ENCODE results near the gene PRDM7. TPM values are rescaled to one million over a fixed set of nuclear protein-coding genes. Genes with fewer than 3 reads are reported as not detected.
"Not testable (repeated sequence)": the region's sequence is repeated elsewhere in the genome, so short reads cannot be mapped to it uniquely, and the experiment has no call there.

Gene PRDM7
- polyA plus RNA-seq, 4 donors, result 0.22 to 1.2 (median 0.39) TPM

DNA sequence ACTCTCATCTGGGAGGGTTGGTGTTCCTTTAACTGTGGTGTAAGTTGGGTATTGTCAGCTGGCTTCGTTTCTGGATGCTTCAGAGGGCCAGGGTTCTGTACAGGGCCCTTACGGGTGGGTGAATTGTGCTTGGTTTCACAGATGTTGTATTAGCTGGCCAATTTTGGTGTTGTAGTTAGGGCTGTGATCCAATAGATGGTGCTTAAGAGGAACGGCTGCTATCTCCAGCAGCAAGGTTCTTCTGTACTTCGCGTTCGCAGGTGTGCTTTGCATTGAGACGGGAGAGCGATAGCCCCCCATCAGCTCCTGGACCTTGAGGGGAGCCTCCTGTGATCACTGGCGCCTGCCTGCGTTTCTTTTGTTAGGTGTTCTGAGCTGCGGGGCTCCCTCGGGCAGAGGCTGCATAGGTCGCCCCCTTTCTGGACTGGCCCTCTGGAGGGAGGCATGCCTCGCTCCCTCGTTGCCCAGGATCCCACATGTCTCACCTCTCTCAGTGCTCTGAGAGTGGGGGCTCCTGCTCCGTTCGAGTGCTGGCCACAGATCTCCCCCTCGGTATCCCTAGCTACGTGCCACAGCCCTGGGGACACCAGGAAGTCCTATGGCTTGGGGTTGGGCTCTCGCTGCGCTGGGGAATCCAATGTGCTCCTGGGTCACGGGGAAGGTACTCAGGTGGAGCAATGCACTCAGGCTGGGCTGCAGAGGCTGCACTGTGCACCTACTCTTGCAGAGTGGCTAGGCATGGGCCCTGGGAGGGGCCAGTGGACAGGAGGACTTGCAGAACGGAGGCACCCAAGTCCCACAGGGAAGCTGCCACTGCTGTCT, 837 bp upstream of the PRDM7 start:
- no peak for DNase-seq (ENCODE audit: low read depth in 4 of 4, low spot score in 2 of 4)

DNA sequence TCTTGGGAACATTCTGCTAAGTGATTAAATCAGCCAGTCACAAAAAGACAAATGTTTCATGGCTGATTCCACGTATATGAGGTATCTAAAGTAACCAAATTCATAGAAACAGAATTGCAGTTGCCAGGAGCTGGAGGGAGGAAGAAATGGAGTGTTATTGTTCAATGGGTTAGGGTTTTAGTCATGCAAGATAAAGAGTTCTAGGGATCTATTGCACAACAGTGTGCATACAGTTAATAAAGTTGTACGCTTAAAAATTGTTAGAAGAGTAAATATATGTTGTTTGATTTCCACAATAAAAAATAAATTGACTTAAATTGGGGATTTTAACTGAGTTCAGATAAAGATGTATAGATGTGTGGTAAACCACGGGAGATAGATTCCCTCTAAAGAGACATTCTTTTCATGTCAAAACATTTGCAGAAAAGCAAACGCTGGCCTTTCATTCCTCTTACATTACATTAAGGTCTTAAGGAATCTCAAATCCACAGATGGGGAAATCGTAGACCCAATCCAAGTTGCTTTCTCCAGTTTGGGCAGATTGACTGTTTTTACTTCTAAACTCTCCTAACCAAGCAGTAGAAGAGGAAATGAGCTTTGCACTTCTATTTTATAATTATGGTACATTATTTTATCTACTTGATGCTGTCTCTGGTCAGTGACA, 4.6 kb downstream of the PRDM7 start:
- DNase-seq (ENCODE audit: low read depth in 4 of 4, low spot score in 2 of 4), result no peak

DNA sequence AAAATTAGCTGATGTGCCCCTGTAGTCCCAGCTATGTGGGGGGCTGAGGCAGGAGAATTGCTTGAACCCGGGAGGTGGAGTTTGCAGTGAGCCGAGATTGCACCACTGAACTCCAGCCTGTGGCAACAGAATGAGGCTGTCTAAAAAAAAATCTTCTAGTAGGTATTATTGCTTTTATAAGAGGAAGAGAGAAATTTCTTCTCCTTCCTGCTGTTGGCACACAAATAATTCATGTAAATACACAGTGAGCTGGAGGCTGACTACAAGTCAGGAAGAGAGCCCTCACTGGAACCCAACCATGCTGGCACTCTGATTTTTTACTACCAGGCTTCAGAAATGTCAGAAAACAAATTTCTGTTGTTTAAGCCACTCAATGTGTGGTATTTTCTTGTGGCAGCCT, 6.7 kb downstream of the PRDM7 start:
- no peak for DNase-seq (ENCODE audit: low read depth in 4 of 4, low spot score in 2 of 4)

DNA sequence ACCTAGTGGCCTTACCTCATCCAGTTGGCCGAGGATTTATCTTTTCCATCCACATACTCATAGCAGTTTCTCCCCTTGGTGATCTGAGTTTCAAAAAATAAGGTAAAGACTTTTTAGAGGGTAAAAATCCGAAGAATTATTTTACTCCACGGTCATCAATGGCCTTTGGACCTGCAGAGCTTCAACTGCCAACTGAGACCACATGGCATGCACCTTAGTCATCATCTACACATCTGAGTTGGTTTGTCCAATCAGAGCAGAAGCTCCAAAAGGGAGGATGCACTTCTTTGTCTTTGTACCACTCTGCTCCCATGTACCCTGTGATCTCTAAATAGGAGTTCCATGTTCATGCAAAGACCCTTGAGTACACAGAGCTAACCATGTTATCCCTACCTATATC, 15.7 kb downstream of the PRDM7 start:
- DNase-seq (ENCODE audit: low read depth in 4 of 4, low spot score in 2 of 4), result no peak

DNA sequence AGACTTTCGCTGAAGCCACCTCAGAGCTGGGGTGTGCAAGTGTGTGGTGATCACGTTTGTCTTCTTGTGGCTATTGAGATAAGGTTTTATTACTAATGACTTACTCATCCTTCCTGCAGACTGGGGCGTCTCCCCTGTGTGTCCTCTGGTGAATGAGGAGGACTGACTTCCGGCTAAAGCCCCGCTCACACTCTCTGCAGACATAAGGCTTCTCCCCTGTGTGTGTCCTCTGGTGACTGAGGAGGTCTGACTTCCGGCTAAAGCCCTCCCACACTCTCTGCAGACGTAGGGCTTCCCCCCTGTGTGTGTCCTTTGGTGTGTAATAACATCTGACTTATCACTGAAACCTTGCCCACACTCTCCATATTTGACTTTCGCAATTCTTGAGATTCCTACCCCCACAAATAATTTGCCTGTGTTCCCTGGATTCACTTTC, 19.4 kb downstream of the PRDM7 start:
- DNase-seq (ENCODE audit: low read depth in 4 of 4, low spot score in 2 of 4), result no peak

DNA sequence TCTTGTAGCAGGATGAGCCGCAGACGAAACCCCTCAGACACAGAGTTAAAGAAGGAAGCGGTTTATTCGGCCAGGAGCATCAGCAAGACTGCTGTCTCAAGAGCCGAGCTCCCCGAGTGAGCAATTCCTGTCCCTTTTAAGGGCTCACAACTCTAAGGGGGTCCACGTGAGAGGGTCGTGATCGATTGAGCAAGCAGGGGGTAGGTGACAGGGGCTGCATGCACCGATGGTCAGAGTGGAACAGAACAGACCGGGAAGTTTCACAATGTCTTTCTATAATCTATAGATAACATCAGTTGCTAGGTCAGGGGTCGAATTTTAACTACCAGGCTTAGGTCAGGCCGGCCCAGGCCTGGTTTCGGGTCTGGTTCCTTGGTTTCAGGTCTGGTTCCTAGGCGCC, 20.6 kb downstream of the PRDM7 start:
- DNase-seq (ENCODE audit: low read depth in 4 of 4, low spot score in 2 of 4), result not testable (repeated sequence)

DNA sequence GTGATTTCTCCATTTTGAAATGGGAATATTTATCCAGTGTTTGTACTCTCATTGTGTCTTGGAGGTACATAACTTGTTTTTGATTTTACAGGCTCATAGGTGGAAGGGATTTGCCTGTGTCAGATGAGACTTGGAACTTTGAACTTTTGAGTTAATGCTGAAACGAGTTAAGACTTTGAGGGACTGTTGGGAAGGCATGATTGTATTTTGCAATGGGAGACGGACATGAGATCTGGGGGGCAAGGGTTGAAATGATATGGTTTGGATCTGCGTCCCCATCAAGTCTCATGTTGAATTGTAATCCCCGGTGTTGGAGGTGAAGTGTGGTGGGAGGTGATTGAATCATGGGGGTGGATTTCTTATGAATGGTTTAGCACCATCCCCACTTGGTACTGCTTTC, 21.8 kb downstream of the PRDM7 start:
- no peak for DNase-seq (ENCODE audit: low read depth in 4 of 4, low spot score in 2 of 4)

DNA sequence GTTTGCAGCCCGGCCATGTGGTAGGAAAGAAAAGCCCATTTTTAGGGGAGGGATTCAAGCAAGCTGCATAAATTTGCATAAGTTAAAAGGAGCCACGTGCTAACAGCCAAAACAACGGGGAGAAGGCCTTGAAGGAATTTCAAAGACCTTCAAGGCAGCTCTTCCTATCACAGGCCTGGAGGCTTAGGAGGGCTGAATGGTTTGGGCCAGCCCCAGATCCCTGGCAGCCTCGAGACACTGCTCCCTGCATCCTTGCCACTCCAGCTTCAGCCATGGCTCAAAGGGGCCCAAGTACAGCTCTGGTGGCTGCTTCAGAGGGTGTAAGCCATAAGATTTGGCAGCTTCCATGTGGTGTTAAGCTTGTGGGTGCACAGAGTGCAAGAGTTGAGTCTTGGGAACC, 22.6 kb downstream of the PRDM7 start:
- no peak for DNase-seq (ENCODE audit: low read depth in 4 of 4, low spot score in 2 of 4)

DNA sequence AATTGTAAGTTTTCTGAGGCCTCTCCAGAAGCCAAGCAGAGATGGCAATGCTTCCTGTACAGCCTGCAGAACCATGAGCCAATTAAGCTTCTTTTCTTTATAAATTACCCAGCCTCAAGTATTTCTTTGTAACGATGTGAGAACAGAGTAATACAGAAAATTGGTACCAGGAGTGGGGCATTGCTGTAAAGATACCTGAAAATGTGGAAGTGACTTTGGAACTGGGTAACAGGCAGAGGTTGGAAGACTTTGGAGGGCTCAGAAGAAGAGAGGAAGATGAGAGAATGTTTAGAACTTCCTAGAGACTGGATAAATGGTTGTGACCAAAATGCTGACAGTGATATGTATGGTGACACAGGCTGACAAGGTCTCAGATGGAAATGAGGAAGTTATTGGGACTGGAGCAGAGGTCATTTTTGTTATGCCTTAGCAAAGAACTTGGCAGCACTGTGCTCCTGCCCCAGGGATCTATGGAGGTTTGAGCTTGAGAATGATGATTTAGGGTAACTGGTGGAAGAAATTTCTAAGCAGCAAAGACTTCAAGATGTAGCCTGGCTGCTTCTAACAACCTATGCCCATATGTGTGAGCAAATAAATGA, 23.1 kb downstream of the PRDM7 start:
- DNase-seq (ENCODE audit: low read depth in 4 of 4, low spot score in 2 of 4), result no peak

DNA sequence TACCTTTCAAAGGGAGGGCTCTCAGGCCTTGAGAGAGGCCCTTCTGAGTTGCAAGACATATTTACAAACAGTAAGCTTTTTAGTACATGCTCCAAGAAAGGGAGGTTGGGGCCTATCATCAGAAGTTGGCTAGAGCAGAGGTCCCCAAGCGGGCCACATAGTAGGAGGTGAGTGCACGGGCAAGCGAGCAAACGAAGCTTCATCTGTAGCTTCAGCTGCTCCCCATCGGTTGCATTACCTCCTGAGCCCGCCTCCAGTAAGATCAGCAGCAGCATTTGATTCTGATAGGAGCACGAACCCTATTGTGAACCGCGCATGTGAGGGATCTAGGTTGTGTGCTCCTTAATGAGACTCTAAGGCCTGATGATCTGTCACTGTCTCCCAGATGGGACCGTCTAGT, 26.2 kb downstream of the PRDM7 start:
- DNase-seq (ENCODE audit: low read depth in 4 of 4, low spot score in 2 of 4), result no peak

DNA sequence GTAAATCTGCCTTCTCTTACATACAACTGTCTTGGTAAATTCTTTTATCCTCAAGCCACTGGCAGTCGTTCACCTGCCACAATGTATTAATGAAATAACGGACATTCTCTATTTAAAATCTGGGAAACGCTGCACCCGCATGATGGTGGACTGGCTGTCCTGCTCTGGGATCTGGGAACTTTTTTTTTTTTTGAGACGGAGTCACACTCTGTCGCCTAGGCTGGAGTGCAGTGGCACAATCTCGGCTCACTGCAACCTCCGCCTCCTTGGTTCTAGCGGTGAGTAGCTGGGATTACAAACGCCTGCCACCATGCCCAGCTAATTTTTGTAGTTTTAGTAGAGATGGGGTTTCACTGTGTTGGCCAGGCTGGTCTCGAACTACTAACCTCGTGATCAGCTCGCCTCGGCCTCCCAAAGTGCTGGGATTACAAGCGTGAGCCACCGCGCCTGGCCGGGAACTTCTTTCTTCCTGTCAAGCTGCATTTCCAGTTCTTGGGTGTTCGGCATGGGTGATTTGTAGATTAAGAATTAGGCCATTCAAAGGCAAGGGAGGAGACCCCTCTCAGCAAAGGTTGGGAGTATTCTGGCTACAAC, 28.3 kb downstream of the PRDM7 start:
- DNase-seq (ENCODE audit: low read depth in 4 of 4, low spot score in 2 of 4), result no peak

DNA sequence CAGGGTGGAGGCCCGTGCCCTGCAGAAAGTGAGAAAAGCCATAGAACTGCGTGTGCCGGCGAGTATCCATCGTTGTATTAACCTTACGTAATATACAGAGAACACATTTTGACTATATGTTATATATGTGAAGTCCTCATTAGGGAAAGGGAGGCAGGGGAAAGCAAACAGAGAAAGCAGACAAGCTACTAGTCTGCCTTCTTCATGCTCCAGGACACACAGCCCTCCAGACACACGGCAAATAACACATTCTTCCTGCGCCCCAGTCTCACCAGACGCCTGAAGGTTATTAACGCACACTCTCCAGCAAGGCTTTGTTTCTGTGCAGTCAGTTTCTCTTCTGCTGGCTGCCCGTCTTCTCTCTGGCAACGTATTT, 28.8 kb downstream of the PRDM7 start:
- DNase-seq (ENCODE audit: low read depth in 4 of 4, low spot score in 2 of 4), result no peak

DNA sequence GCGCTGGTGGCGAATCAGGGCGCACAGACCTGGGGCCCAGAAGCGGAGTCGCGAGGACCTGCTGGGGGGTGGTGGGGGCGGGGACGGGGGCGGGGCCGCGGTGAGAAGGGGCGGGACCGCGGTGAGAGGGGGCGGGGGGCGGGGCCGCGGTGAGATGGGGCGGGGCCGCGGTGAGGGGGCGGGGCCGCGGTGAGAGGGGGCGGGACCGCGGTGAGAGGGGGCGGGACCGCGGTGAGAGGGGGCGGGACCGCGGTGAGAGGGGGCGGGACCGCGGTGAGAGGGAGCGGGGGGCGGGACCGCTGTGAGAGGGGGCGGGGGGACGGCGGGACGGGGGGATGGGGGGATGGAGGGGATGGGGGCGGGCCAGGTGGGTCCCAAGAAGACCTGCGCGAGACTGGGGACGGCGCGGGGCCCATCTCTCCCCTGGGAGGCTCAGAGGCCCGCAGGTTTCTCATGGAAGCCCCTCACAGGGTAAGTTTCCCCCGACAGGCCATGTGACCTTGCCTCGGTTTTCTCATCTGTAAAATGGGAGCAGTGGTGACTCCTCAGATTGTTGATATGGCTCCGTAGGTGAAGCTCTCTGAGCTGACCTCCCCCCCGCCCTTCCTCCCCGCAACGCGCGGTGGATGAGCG, 29.3 kb downstream of the PRDM7 start:
- DNase-seq (ENCODE audit: low read depth in 4 of 4, low spot score in 2 of 4), result no peak

DNA sequence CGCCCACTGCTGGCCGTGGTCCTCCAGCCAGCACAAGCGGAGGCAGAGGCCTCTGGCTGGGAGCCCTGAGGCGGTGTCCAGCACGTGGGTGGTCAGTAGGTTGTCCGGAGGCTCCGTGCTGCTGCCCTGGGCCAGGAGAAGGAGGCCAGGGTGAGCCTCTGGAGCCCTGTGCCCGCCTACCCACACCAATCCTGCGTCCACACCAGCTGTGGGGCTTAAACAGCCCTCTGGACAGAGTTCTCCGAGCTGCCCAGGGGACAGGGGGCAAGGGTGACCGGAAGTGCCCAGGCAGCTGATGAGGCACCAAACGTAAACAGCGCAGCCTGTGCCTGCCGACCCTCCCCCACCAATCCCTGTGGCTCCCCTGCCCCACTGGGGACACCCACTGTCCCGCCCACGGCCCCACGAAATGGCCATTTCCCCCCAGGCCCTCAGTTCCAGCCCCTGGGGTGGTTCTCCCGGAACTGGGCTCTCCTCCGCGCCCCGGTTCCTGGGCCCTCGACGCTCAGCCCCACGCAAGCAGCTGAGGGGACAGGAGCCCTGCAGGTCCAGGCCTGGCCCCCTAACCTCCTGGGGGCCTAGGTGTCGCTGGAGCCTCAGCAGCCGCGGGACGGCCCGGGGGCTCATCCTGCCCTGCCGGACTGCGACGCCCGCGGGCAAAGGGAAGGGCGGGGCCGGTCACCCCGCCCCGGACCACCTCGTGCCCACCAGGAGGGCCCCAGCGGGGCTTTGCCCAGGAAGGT, 30.0 kb downstream of the PRDM7 start:
- DNase-seq (ENCODE audit: low read depth in 4 of 4, low spot score in 2 of 4), result peak in 1 of 4 donors; percentile 73

DNA sequence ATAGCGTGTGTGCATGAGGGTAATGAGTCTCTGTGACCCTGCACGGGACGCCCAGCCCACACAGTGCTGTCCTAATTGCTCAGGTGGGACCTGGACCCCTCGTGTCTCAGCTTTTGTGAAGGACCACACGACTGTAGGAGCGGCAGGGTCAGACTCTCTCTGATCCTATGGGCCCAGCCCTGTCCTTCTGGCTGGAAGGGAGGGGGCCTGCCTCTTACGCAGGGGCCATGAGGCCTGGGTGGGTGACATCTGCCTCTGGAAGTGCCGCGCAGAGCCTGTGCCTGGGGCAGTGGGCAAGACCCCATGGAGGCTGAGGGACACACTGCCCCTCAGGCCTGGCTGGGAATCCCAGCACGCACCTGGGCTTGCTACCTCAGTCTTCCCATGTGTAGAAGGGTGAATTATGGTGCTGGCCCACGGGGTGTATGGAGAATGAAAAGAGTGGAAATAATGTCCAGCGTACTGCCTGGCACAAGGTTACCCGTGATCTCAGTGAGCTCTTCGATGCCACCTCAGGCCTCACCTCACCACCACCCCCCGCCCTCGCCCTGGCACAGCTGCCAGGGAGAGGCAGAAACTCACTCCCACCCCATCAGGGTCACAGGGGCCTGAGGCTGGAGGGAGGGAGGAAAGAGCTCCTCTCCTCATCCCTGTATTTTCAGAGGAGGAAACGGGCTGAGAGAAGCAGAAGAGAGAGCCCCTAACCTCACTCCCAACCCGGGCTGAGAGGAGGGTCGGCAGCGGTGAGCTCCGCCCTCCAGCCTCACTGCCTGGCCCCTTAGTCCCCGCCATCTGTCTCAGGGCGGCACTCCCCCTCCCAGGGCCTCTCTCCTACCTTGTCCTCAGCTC, 30.8 kb downstream of the PRDM7 start:
- peak in 1 of 4 donors; percentile 57 for DNase-seq (ENCODE audit: low read depth in 4 of 4, low spot score in 2 of 4)

DNA sequence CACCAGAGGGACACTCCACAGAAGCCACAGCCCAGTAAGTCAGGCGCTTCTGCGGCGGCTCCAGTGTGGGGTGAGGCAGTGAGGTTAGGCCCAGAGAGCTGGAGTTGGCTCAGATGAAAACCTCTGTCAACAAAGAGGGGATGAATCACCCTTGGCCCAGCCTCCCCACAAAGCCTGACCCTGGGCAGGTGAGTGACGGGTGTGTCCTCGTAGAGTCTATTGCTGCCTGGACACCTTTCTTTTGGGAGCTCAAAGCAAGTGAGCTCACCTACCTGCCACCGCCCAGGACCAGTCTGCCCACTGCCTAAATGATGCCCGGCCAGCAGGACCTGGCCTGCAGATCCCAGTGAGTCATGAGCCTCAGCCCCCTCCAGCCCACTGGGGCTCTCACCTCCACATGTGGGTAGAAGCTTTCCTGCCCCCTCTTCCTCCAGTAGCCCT, 33.0 kb downstream of the PRDM7 start:
- DNase-seq (ENCODE audit: low read depth in 4 of 4, low spot score in 2 of 4), result no peak

DNA sequence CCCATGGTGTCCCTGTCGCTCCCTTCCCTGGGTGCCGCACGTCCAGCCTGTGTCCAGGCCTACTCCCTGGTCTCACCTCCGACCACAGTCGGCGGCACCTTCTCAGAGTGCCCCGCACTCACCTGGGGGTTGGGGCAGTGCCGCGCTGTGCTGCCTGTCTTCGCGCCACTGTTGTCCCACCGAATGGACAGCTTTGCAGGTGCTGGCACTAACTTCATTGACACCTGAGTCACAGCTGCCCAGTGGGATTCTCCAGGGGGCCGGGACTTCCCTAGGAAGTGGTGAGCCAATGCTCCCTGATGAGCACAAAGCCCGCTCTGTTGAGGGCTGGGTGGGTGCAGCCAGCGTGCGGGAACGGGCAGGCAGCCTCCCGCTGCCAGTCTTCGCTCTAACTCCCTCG, 33.6 kb downstream of the PRDM7 start:
- DNase-seq (ENCODE audit: low read depth in 4 of 4, low spot score in 2 of 4), result no peak

DNA sequence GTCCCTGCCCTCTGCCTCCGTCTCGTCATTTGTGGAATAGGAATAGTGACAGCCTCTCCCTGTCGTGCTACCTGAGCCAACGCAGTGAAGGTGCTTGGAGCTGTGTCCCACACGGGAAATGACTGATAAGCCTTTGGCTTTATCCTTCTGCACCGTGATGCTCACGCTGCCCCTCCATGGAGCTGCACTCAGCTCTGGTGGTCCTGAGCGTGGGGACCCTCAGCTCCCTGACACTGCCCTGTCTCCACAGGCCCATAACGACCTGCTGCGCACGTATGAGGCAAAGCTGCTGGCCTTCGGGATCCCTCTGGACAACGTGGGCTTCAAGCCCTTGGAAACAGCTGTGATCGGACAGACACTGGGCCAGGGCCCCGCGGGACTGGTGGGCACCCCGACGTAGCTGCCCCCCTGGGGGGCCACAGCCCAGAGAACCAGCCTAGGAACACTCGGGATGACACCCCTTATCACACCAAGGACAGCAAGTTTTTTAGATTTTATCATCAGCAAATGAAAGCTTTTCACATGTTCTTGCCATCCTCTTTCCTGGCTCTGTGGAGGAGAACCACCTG, 34.1 kb downstream of the PRDM7 start:
- DNase-seq (ENCODE audit: low read depth in 4 of 4, low spot score in 2 of 4), result no peak

DNA sequence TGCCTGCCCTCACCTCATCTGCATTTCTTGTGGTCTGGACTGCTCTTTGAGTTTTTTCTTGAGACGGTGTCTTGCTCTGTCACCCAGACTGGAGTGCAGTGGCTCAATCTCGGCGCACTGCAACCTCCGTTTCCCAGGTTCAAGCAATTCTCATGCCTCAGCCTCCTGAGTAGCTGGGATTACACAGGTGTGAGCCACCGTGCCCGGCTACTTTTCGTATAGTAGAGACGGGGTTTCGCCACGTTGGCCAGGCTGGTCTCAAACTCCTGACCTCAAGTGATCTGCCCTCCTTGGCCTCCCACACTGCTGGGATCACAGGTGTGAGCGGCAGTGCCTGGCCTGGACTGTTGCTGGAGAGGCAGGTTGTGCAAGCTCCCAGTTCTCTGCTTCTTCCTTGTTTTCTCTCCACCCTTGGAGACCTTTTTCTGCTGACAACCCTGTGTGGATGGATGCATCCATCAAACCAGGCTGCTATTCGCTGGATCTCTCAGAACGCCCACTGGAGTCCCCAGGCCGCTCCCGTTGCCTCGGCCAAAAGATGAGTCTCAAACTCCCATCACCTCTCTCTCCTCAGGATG, 35.1 kb downstream of the PRDM7 start:
- DNase-seq (ENCODE audit: low read depth in 4 of 4, low spot score in 2 of 4), result no peak
